Activated CD8-positive, alpha-beta memory T cell treated with anti-CD3 and anti-CD28 coated beads, Interleukin-2, amount 50 U/mL, for 48 hours (primary cell): Measurements from ENCODE around the gene PRND.
"Not testable (repeated sequence)": the region's sequence is repeated elsewhere in the genome, so short reads cannot be mapped to it uniquely, and the experiment has no call there.

Experiments
- DNase-seq: peaks from one replicate; pipeline ENCODE4 v3.0.0-alpha.2; 2020

PRND gene, protein sequence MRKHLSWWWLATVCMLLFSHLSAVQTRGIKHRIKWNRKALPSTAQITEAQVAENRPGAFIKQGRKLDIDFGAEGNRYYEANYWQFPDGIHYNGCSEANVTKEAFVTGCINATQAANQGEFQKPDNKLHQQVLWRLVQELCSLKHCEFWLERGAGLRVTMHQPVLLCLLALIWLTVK

DNA sequence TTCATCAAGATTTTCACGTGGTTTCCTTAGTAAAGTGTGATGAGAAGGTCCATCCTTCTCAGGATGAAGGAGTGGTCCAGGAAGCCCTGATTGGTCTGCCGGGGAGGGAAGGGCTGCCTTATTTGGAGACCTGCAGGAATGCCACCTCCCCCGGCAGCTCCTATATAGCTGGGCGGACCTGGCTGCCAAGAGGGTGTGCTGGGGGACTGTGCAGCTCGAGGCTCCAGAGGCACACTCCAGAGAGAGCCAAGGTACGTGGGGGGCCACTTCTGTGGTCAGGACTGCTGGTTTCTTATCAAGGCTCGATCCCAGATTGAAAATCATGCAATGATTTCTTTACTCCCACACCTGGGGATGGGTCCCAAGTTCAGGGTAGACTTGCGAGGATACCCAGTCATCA is at the start of gene PRND:
Gene PRND, plus strand, starts transcription at position 191 of the 400 bp plus-strand sequence. CDS start 2,643 bp downstream, outside the sequence.
- DNase-seq: no peak

DNA sequence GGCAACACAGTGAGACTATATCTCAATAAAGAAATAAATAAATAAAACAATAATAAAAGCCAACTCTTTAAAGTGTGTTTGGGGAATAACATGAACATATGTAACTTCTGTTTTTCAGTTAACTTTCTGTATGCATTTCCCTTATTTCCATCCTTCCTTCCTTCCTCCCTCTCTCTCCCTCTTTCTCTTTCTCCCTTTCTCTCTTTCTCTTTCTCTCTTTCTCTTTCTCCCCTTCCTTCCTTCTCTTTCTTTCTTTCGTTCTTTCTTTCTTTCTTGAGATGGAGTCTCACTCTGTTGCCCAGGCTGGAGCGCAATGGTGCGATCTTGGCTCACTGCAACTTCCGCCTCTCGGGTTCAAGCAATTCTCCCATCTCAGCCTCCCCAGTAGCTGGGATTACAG is 48.8 kb upstream of the PRND start:
- no peak for DNase-seq

DNA sequence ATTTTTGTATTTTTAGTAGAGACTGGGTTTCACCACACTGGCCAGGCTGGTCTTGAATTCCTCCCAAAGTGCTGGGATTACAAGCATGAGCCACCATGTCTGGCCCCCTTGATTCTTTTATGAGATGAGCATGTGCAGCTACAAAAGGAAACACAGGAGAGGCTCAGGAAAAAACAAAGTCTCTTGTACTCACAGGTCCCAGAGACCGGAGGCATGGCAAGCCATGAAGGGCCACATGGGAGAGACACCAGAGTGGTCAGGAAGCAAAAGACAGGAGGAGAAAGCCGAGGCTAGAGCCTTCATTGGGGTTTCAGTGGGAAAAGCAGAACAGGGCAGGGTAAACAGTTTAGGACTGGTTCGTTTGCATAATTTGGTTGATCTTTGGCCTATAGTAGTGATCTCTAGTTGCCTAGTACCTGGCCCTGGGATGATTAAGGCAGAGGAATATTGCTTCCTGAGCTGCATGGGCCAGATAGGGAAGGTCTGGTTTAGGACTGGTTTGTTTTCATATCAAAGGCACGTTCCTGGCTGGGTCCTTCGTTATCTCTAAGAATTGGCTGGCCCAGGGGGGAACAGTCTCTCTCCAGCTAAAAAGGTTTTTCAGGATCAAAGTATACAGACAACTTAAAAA is 48.2 kb upstream of the PRND start:
- DNase-seq: no peak

DNA sequence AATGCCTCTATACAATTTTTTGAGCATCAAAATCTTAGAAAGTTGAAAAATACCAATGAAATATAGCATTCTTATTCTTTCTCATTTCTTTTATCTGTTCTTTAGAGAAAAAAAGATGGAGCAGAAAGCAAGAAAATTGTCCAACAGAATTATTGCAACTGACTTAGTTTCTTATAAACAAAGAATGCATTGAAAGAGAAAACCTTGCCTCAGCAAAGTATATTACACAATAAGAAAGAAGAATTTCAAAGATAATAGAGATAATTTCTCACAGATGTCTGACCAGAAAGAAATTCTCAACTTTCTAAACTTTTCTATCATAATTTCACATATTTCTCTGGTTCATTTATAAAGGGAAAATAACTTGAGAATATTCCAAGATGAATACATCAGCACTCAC is 47.0 kb upstream of the PRND start:
- DNase-seq: no peak

DNA sequence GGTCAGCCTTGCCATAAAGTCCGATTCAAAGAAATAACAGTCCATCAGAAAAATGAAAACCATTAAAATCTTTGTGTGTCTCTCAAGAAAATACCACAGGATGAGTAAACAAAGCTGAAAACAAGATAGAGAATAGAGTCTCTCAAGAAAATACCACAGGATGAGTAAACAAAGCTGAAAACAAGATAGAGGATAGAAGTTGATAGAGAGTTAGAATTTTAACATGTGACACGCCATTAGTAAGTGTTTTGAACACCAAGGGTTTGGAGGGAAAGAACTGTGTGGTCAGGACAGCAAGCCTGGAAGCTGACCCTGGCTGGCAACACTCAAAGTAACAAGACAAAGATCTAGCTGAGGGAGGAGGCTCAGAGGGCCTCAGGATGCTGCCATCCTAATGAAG is 43.9 kb upstream of the PRND start:
- DNase-seq: no peak

DNA sequence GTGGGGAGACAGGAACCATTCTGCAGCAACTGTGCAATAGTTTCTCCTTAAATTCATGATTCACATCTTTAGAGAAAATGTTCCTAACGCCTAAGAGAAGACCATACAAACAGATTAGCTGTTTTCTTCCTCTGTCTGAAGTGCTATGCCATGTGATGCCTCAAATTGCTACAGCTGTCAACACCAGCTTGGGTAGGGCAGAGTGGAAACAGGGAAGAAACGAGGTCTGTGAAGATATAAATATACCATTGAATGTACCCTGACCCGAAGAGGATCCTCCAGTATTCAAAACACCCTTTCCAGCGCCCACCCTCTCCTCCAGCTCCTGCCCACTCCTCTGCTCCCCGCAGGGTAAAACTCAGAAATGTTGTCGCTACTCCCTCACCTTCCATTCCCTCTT is 40.3 kb upstream of the PRND start:
- no peak for DNase-seq

DNA sequence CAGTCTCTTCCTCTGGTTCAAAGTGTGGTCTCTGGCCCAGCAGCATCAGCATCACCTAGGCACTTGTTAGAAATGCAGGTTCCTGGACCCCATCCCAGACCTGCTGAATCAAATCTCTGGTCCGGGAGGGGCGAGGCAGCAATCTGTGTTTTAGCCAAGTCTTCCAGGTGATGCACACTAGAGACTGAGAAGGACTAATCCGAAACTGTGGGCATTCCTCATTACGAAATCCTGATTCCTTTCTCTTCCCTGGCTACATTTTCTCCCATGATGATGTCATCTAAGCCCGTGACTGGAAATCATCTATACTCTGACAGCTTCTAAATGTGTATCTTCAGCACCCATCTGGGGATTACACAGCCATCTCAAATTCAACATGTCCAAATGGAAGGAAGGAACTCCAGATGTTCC is 39.7 kb upstream of the PRND start:
- no peak for DNase-seq

DNA sequence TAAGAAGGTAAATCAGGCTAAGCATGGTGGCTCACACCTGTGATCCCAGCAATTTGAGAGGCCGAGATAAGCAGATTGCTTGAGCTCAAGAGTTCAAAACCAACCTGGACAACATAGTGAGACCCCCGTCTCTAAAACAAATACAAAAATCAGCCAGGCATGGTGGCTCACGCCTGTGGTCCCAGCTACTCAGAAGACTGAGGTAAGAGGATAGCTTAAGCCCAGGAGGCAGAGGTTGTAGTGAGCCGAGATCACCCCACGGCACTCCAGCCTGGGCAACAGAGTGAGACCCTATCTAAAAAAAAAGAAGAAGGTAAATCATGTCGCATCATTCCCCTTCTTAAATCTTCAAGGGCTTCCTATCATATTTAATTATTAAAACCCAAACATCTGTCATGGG is 39.0 kb upstream of the PRND start:
- no peak for DNase-seq

DNA sequence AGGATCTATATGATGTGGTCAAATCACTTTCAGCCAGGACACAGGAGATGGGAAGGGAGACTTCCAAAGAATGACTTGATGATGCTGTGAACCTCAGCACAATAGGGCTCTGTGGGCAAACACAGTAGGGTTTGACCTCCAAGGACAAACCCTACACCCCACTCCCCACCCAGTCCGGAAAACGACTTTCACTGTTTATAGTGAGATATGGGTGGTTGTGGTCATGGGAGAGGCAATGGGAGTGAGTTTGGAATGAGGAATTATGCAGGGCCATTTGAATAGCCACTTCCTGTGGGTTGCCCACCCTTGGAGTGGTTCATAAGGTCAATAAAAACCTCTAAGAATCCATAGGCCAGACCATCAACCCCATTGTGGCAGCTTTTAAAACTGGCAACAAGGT is 38.4 kb upstream of the PRND start:
- DNase-seq: no peak

DNA sequence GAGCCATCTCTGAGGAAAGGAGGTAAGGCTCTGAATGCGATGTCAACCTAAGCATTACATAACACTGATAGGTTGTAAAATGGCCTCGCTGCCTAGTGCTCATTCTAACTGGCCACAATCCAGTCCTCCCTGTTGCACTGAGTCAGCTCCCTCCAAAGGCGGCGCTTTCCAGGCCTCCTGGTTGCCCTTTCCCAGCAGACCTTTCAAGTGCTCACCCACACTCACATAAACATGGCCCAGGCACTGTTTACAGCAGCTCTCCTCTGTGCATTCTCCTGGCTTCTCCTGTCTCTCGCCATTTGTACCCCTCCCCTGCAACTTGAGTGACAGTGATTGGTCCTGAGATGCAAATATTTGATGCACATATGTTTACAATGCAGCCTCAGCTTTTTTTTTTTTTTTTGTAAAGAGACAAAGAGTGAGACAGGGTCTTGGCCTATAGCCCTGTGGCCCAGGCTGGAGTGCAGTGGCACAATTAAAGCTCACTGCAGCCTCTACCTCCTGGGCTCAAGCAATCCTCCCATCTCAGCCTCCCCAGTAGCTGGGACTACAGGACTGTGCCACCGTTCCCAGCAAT is 36.8 kb upstream of the PRND start:
- no peak for DNase-seq

DNA sequence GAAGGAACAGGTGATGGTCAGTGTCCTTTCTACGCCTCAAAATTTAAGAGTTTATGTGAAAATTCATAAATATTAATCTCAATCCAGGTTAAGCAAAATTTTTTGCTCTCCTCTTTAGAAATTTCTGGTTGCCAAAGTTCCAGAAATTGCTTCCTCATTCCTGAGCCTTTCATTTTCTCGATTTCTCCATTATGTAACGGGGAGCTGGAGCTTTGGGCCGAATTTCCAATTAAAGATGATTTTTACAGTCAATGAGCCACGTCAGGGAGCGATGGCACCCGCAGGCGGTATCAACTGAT is 35.8 kb upstream of the PRND start:
- DNase-seq: no peak

DNA sequence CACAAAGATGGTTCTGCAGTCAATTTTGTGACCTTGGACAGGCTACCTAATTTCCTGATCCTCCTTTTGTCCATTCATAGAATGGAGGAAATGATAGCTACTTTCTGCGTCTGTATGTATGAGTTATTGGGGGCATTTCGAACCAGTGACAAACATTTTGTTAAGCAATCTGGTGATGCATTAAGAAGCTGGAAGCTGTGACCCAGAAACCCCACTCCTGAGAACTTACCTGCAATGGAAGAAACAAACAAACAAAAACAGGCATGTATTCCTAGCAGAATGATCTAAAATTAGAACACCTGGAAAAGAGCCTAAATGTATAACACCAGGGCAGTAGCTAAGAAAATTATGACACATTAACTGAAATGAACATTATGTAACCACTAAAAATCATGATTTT is 33.4 kb upstream of the PRND start:
- no peak for DNase-seq

DNA sequence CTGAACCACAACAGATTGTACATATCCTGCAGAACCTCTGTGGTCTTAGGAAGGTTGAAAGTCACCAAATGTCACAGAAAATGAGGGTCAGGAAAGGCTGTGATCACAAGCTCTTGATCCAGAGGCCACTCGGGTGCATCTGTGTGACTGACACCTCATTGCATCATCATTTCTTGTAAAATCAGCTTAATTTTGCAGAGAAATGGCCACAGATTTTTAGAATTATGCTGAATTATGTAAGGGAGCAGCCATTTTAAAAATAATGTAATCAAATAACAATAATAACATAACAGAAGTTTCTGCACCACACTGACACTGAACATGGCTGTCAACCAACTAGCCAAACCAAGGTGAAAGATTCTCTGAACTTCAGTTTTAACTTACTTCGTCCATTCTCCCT is 32.5 kb upstream of the PRND start:
- DNase-seq: no peak

DNA sequence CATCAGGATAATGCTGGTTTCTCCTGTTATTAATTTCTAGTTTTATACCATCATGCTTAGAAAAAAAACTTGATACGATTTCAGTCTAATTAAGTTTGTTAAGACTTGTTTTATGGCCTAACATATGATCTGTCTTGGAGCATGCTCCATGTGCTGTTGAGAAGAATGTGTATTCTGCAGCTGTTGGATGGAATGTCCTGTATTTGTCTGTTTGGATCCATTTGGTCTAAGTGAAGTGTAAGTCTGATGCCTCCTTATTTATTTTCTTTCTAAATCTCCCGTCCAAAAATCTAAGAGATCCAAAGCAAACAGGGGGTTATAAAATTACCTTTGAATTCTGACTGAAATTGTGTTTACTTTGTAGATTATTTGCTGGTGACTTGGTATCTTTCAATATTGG is 30.0 kb upstream of the PRND start:
- DNase-seq: no peak

DNA sequence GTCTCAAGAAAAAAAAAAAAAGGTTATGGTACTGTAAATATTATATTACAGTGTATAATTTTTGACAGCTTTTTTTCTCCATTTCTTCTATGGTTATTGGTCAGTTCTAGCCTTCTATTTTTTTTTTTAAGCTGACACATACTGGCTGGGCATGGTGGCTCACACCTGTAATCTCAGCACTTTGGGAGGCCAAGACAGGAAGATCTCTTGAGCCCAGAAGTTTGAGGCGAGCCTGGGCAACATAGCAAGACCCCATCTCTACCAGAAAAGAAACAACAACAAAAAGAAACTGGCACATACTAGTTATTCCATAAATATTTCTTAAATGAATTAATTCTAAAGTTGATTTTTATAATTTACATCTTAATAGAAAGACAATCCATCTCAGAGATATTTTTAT is 27.6 kb upstream of the PRND start:
- DNase-seq: no peak

DNA sequence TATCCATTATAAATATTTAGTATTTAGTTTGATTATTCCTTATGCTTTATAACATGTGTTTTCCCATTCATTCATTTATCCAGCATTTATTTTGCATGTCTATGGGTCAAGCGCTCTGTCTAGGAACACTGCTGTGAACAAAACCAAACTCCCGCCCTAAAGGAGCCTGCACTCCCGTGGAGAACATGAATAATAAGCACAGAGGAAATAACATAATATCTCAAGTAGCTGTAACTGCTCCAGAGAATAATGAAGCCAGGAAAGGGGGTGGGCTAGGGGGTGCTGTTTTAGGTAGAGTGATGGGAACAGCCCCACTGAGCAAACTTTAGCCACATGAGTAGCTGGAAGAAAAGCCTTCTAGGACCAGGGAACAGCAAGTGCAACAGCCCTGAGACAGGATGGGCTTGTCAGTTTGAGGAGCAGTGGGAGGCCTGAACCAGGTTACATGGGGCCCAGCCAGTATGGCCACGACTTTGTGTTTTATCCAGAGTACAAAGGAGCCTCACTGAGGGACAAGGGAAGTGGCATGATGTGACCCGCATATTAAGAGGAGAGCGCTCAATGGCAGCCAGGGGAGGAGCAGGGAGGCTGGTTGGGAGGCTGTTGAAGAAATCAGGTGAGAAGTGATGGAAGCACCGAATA is 24.4 kb upstream of the PRND start:
- DNase-seq: no peak

DNA sequence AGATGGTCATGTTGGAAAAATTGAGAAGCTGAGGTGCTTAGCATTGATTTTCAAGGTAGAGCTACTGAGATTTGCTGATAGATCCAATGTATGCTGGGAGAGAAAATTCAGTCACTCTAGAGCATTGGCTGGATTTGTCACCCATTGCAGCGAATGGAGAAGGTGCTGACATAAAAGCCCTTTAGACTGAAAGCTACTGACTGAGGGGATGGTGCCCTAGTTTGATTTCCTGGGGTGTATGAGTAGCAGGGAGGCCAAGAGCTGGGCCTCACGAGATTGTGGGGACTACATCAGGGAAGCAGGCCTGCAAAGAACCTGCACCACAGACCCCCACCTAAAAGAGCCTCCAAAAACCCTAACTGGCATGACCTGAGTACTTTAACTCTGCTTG is 23.9 kb upstream of the PRND start:
- DNase-seq: no peak

DNA sequence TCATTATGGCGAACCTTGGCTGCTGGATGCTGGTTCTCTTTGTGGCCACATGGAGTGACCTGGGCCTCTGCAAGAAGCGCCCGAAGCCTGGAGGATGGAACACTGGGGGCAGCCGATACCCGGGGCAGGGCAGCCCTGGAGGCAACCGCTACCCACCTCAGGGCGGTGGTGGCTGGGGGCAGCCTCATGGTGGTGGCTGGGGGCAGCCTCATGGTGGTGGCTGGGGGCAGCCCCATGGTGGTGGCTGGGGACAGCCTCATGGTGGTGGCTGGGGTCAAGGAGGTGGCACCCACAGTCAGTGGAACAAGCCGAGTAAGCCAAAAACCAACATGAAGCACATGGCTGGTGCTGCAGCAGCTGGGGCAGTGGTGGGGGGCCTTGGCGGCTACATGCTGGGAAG is 22.5 kb upstream of the PRND start:
- no peak for DNase-seq

DNA sequence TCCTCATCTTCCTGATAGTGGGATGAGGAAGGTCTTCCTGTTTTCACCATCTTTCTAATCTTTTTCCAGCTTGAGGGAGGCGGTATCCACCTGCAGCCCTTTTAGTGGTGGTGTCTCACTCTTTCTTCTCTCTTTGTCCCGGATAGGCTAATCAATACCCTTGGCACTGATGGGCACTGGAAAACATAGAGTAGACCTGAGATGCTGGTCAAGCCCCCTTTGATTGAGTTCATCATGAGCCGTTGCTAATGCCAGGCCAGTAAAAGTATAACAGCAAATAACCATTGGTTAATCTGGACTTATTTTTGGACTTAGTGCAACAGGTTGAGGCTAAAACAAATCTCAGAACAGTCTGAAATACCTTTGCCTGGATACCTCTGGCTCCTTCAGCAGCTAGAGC is 21.8 kb upstream of the PRND start:
- no peak for DNase-seq

DNA sequence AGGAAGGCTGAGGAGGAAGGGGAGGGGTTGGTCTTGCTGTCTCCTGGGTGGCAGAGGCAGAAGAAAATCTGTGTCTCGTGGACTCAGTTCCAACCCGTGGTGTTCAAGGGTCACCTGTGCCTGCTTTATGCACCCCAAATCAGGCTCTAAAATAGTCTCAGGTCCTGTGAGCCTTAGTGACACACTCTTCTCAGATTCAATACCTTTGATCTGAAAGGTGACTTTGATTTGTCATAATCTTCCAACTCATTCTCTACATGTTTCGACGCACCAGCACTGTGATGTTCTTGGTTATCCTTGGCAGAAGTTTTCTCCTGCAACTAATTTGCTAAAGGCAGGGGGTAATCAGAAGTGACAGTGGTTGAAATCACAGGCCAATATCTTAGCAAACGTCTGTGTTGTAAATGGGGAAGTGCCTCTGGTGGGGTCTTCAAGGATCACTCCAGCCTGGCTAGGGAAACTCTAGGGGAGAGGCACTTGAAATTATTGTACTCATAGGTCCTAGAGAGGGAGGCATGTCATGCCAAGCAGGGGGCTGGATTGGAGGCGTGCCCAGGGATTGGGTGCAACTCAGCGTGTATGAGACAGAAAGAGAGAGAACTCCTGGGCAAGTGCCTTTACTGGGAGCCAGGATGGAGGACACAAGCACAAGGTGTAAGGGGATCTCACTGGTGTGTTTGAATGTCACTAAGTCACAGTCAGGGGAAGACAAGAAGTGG is 19.0 kb upstream of the PRND start:
- DNase-seq: no peak

DNA sequence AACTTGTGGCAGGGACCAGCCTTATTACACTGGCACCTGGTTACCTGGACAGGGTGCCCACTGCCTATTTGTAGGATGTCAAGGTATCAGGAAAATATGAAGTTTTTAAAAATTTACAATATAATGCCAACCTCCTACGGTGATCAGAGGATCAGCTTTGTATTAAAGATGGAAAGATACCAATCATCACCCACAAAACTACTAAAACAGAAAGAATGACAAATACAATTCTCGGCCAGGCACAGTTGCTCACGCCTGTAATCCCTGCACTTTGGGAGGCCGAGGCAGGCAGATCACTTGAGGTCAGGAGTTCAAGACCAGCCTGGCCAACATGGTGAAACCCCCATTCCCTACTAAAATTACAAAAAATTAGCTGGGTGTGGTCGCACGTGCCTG is 18.4 kb upstream of the PRND start:
- no peak for DNase-seq

DNA sequence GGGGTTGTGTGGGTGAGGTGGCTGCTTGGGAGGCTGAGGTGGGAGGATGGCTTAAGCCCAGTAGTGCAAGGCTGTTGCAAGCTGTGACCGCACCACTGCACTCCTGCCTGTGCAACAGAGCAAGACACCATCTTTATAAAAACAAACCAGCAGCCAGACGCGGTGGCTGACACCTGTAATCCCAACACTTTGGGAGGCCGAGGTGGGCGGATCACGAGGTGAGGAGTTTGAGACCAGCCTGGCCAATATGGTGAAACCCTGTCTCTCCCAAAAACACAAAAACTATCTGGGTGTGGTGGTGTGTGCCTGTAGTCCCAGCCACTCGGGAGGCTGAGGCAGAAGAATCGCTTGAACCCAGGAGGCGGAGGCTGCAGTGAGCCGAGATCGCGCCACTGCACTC is 14.8 kb upstream of the PRND start:
- DNase-seq: not testable (repeated sequence)

DNA sequence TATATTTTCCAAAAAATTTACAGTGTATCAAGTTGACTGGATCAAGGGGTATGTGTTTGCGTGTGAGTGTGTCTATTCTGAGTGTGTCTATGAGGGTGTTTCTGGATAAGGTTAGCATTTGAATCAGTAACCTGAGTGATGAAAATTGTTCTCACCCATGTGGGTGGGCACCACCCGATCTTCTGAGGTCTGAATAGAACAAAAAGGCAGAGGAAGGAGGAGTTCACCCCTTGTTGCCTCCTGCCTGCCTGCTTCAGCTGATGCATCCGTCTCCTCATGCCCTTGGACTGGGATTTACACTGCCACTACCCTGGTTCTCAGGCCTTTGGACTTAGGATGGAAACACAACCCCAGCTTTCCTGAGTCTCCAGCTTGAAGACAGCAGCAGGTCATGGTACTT is 13.7 kb upstream of the PRND start:
- DNase-seq: no peak

DNA sequence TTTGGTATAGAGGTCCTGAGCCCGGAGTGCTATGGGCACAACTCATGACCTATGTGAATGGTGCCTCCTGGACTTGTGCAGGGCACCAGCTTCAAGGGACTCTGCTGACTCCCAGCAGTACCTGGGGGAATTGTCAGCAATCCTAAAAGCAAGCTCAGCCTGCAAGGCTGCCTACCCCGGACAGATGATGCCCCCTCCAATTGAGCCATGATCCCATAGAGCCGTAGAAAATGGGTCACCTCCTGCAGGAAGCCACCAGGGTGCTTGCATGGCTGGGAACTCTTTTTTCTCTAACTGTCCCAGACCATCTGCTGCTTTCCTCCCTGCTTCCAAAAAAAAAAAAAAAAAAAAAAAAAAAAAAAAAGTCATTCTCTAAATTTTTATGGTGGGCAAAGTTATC is 12.9 kb upstream of the PRND start:
- no peak for DNase-seq
